ENCODE measurements around the gene PCDHGA7. TPM values are rescaled to one million over a fixed set of nuclear protein-coding genes. Genes with fewer than 3 reads are reported as not detected.
"Not testable (repeated sequence)": the region's sequence is repeated elsewhere in the genome, so short reads cannot be mapped to it uniquely, and the experiment has no call there.

PCDHGA7 gene
- total and polyA plus RNA-seq, 7 donors: 0.42 to 15.2 (median 10.8) TPM; not detected in 2

- Histone ChIP-seq H3K4me1 (no peaks in the 10 kb centered on the region), H3K36me3 (peaks cover 0 to 6% (median 0%) of the 10 kb centered on the region in 4 donors), H3K27ac (no peak overlapping the region), H3K4me3 (no peak overlapping the region), H3K9me3 (peaks cover 44 to 91% (median 67%) of the 10 kb centered on the region in 4 donors), H3K27me3 (peaks cover 0 to 3% (median 0%) of the 10 kb centered on the region in 3 donors)
- intact Hi-C loops (cut with DNase I): no loop called here
- 41 to 69% methylated on average over 69 of the region's 69 CpGs for WGBS, 2 donors
- DNase-seq: no peak
- TF ChIP-seq EP300 (IDR thresholded peaks at IDR 0.05): no peak
- TF ChIP-seq POLR2A (IDR thresholded peaks at IDR 0.05): no peak
- no peak for TF ChIP-seq POLR2AphosphoS5 (IDR thresholded peaks at IDR 0.05)
- TF ChIP-seq CTCF (IDR thresholded peaks at IDR 0.05): no peak
Observed at GRCh38 chr5:141371572-141372475, 10.7 kb upstream of the PCDHGA7 start.

DNA sequence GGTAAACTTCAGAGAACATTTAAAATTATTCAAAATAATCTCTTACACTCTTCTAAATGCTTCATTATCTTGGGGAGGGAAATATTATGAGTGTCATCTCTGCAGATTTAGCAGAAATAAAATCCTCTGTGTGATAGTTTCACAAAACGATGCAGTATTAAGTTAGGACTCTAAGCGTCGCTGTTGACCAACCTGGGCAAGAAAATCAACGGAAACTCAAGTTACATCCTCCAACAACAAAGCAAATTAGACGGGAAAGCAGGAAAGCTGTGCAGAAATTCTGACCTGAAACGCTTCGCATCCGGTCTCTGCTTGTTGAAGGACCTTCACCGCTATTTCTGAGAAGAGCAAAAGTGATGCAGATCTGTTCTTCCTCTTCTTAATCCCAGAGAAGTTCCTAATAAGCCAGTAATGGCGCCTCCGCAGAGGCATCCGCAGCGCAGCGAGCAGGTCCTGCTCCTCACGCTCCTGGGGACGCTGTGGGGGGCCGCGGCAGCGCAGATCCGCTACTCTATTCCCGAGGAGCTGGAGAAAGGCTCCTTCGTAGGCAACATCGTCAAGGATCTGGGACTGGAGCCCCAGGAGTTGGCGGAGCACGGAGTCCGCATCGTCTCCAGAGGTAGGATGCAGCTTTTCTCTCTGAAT lies 8.7 kb upstream of the PCDHGA7 start, which contains the start of gene PCDHGA6:
TSS of gene PCDHGA6 (plus strand) at position 219 of the 645 bp plus-strand sequence. CDS start at position 412, 193 bp downstream.
- DNase-seq: no peak
- H3K9me3 ChIP-seq: peaks cover 42 to 91% (median 74%) of the 10 kb centered on the region in 4 donors
- no peak within 1 kb of the TSS for H3K27ac ChIP-seq
- intact Hi-C loops (cut with DNase I): no loop called here
- H3K27me3 ChIP-seq: no peaks in the 10 kb centered on the region
- WGBS, 2 donors: 23 to 56% methylated on average over 27 of the region's 27 CpGs
- peak within 1 kb of the TSS; percentile 7 to 30 (median 21) for H3K4me3 ChIP-seq
- no peak for TF ChIP-seq CTCF (IDR thresholded peaks at IDR 0.05)
- peaks cover 0 to 6% (median 0%) of the 10 kb centered on the region in 4 donors for H3K36me3 ChIP-seq
- no peaks in the 10 kb centered on the region for H3K4me1 ChIP-seq

GRCh38 chr5:141374627-141375026 lies 7.9 kb upstream of the PCDHGA7 start:
- H3K4me3 ChIP-seq: no peak overlapping the region
- TF ChIP-seq CTCF (IDR thresholded peaks at IDR 0.05) (no peak), EP300 (IDR thresholded peaks at IDR 0.05) (no peak), POLR2A (IDR thresholded peaks at IDR 0.05) (no peak), POLR2AphosphoS5 (IDR thresholded peaks at IDR 0.05) (no peak)
- peaks cover 0 to 6% (median 0%) of the 10 kb centered on the region in 4 donors for H3K36me3 ChIP-seq
- H3K27ac ChIP-seq: no peak overlapping the region
- H3K4me1 ChIP-seq: no peaks in the 10 kb centered on the region
- DNase-seq: no peak
- H3K9me3 ChIP-seq: peaks cover 42 to 91% (median 72%) of the 10 kb centered on the region in 4 donors
- 69 to 72% methylated on average over 14 of the region's 14 CpGs for WGBS, 2 donors
- intact Hi-C loops (cut with DNase I): no loop called here
- no peaks in the 10 kb centered on the region for H3K27me3 ChIP-seq

- H3K36me3 ChIP-seq; H3K27ac ChIP-seq; intact Hi-C loops (cut with DNase I); H3K4me3 ChIP-seq; DNase-seq; H3K4me1 ChIP-seq; H3K27me3 ChIP-seq: not testable (repeated sequence)
- 60 to 72% methylated on average over 42 to 43 of the region's 48 CpGs for WGBS, 2 donors
- H3K9me3 ChIP-seq: peaks cover 41 to 85% (median 67%) of the 10 kb centered on the region in 4 donors
Observed at GRCh38 chr5:141375444-141376155, 6.9 kb upstream of the PCDHGA7 start.
